ENCODE results near the gene SEC61B. TPM values are rescaled to one million over a fixed set of nuclear protein-coding genes. Genes with fewer than 3 reads are reported as not detected.

Gene SEC61B
- total RNA-seq, 1 donor from 2014 or later = 83.7 TPM

DNA sequence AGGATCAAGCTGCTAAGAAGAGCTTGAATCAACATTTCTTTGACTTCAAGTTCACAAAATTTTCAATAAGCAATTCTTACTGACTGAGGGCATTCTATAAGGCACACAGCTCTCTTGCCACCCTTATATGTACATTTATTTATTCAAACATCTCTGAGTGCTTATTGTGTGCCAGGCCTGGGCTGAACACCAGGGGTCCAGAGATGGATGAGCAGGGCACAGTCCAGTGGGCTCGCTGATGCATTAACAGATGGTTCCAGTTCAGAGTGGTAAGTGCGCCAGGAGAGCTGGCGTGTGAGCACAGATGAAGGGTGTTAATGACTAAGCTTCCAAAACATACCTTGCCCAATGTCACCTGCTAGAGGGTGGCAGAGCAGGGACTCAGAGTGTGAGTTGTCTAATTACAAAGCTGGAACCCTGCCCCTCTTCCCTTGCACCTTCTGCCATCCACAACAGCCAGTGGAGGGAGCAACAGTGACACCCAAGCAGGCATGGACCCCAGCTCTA, 24.9 kb upstream of the SEC61B start:
- H3K27me3 Mint-ChIP-seq (ENCODE audit: insufficient read depth, low read depth) = no peaks in the 10 kb centered on the region
- H3K4me1 Mint-ChIP-seq = peaks cover 3% of the 10 kb centered on the region
- no peak overlapping the region for H3K9ac ChIP-seq
- no peak overlapping the region for H3K27ac Mint-ChIP-seq
- H3K4me3 Mint-ChIP-seq = no peak overlapping the region
- H3F3A ChIP-seq (ENCODE audit: low read depth) = peaks cover 16% of the 10 kb centered on the region
- H3K27me3 ChIP-seq = no peaks in the 10 kb centered on the region
- H3K9me3 Mint-ChIP-seq = peaks cover 2% of the 10 kb centered on the region
- H2AFZ ChIP-seq (replicated peaks) = no peak overlapping the region
- no peak overlapping the region for H3K27ac ChIP-seq
- H3K4me1 ChIP-seq = peaks cover 16% of the 10 kb centered on the region
- TF ChIP-seq, protein P1, sequence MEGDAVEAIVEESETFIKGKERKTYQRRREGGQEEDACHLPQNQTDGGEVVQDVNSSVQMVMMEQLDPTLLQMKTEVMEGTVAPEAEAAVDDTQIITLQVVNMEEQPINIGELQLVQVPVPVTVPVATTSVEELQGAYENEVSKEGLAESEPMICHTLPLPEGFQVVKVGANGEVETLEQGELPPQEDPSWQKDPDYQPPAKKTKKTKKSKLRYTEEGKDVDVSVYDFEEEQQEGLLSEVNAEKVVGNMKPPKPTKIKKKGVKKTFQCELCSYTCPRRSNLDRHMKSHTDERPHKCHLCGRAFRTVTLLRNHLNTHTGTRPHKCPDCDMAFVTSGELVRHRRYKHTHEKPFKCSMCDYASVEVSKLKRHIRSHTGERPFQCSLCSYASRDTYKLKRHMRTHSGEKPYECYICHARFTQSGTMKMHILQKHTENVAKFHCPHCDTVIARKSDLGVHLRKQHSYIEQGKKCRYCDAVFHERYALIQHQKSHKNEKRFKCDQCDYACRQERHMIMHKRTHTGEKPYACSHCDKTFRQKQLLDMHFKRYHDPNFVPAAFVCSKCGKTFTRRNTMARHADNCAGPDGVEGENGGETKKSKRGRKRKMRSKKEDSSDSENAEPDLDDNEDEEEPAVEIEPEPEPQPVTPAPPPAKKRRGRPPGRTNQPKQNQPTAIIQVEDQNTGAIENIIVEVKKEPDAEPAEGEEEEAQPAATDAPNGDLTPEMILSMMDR (IDR thresholded peaks at IDR 0.05) = no peak
- no peak for TF ChIP-seq EZH2 (IDR thresholded peaks at IDR 0.05)
- no peak for TF ChIP-seq EZH2phosphoT487 (IDR thresholded peaks at IDR 0.05)
- H3K36me3 Mint-ChIP-seq = peaks cover 1% of the 10 kb centered on the region
- no peak overlapping the region for H3K4me3 ChIP-seq
- no peaks in the 10 kb centered on the region for H3K9me3 ChIP-seq (ENCODE audit: low read depth)
- H3K36me3 ChIP-seq = no peaks in the 10 kb centered on the region
- no peak overlapping the region for H3K4me2 ChIP-seq
- H3K79me2 ChIP-seq (ENCODE audit: low read depth) = no peaks in the 10 kb centered on the region
- no peak for DNase-seq (ENCODE audit: low spot score)
- H4K20me1 ChIP-seq (ENCODE audit: low read depth) = no peaks in the 10 kb centered on the region

DNA sequence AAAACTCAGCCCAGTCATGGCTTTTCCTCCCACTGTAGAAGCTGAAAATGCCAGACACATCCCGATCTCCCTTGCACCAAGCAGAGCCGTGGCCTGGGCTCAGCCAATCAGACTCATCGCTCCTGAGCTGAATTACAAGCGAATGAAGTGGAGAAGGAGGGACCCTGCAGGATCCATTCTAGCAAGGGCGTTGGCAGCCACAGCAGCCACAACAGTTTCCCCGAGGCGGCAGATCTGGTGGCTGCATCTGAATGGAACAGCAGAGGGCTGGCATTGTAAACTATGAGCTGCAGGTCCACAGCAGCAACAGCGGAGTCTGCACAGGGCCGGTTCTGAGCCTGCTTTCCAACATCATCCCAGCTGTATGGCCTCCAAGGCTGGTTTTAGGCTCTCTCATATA, 24.1 kb upstream of the SEC61B start:
- Histone ChIP-seq H4K20me1 (ENCODE audit: low read depth) (no peaks in the 10 kb centered on the region), H3K27ac (no peak overlapping the region), H3K9me3 (ENCODE audit: low read depth) (no peaks in the 10 kb centered on the region), H3K79me2 (ENCODE audit: low read depth) (no peaks in the 10 kb centered on the region), H3K4me3 (no peak overlapping the region), H2AFZ (replicated peaks) (peak overlapping the region; percentile 64), H3K36me3 (no peaks in the 10 kb centered on the region), H3F3A (ENCODE audit: low read depth) (peaks cover 14% of the 10 kb centered on the region), H3K4me2 (no peak overlapping the region), H3K27me3 (no peaks in the 10 kb centered on the region), H3K9ac (no peak overlapping the region), H3K4me1 (peaks cover 16% of the 10 kb centered on the region)
- DNase-seq (ENCODE audit: low spot score) = peak; percentile 41
- TF ChIP-seq EZH2phosphoT487 (IDR thresholded peaks at IDR 0.05) (no peak), EZH2 (IDR thresholded peaks at IDR 0.05) (no peak)
- TF ChIP-seq, protein P1 (IDR thresholded peaks at IDR 0.05) = no peak
- no peak overlapping the region for H3K27ac Mint-ChIP-seq
- H3K9me3 Mint-ChIP-seq = no peaks in the 10 kb centered on the region
- H3K4me1 Mint-ChIP-seq = peaks cover 3% of the 10 kb centered on the region
- no peaks in the 10 kb centered on the region for H3K27me3 Mint-ChIP-seq (ENCODE audit: insufficient read depth, low read depth)
- peaks cover 1% of the 10 kb centered on the region for H3K36me3 Mint-ChIP-seq
- H3K4me3 Mint-ChIP-seq = no peak overlapping the region

DNA sequence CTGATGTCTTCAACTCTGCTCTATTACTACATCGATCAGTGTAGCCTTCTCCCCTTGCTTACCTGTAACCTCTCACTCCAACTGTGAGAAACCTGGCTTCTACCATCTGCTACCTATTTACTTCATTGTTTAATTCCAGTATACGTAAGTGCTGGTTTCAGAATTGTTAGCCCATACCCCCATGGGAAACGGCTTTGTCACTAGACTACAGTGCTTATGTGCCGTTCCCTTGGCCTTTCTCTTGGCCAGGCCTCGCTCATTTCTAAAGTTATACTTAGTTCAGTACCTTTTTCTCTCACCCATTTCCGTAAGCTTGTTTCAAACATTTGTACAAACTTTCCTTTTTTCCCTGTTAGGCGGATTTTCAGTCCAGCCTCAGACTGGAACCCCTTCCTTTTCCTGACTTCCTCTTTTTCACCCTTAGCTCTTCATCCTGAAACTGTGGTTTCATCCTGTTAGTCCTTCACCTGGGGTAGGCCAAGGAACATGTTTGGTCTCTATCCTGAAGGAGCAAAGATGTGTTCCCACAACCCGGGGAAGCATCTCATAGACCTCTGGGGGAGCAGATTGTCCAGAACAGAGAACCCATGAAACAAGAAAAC, 22.0 kb upstream of the SEC61B start:
- no peaks in the 10 kb centered on the region for H3F3A ChIP-seq (ENCODE audit: low read depth)
- H3K9ac ChIP-seq = no peak overlapping the region
- H4K20me1 ChIP-seq (ENCODE audit: low read depth) = no peaks in the 10 kb centered on the region
- no peaks in the 10 kb centered on the region for H3K36me3 ChIP-seq
- TF ChIP-seq, protein P1 (IDR thresholded peaks at IDR 0.05) = no peak
- TF ChIP-seq EZH2phosphoT487 (IDR thresholded peaks at IDR 0.05) = no peak
- TF ChIP-seq EZH2 (IDR thresholded peaks at IDR 0.05) = no peak
- no peak for DNase-seq (ENCODE audit: low spot score)
- H3K27ac ChIP-seq = no peak overlapping the region
- no peaks in the 10 kb centered on the region for H3K9me3 ChIP-seq (ENCODE audit: low read depth)
- H3K4me3 Mint-ChIP-seq = no peak overlapping the region
- H3K4me3 ChIP-seq = no peak overlapping the region
- no peak overlapping the region for H2AFZ ChIP-seq (replicated peaks)
- no peaks in the 10 kb centered on the region for H3K27me3 ChIP-seq
- H3K4me1 ChIP-seq = peaks cover 16% of the 10 kb centered on the region
- H3K27ac Mint-ChIP-seq = no peak overlapping the region
- H3K27me3 Mint-ChIP-seq (ENCODE audit: insufficient read depth, low read depth) = no peaks in the 10 kb centered on the region
- no peaks in the 10 kb centered on the region for H3K4me1 Mint-ChIP-seq
- H3K4me2 ChIP-seq = no peak overlapping the region
- no peaks in the 10 kb centered on the region for H3K9me3 Mint-ChIP-seq
- H3K79me2 ChIP-seq (ENCODE audit: low read depth) = no peaks in the 10 kb centered on the region
- H3K36me3 Mint-ChIP-seq = peaks cover 1% of the 10 kb centered on the region

Measured in neural progenitor cell (in vitro differentiated cells).